Right atrium auricular region (tissue), 2 donors: ENCODE data around the gene STAP2. TPM values are rescaled to one million over a fixed set of nuclear protein-coding genes. Genes with fewer than 3 reads are reported as not detected.

Experiments
- DNase-seq: peaks from one replicate; pipeline ENCODE4 v3.0.0-alpha.2; 2019; ENCODE audit warnings: low spot score
- H3K27ac ChIP-seq, 2 donors: fragments of 200-600 bp; sonication (generic); 1 replicate in 1 of 2; 2 replicates in 1 of 2; pipeline ENCODE4 v1.5.1; 2016 to 2019
- H3K27me3 ChIP-seq, 2 donors: fragments of 200-600 bp; sonication (generic); one replicate each; pipeline versions ENCODE4 v1.5.1 to v1.6.0; 2017 to 2019
- H3K36me3 ChIP-seq: fragments of 200-600 bp; sonication (generic); one replicate; pipeline ENCODE4 v1.5.1; 2016
- H3K4me1 ChIP-seq, 2 donors: fragments of 200-600 bp; sonication (generic); one replicate each; pipeline versions ENCODE4 v1.5.1 to v1.6.0; 2017 to 2019
- H3K4me3 ChIP-seq, 2 donors: fragments of 200-600 bp; sonication (generic); 1 replicate in 1 of 2; 2 replicates in 1 of 2; pipeline ENCODE4 v1.5.1; 2017 to 2019; ENCODE audit warnings: mild to moderate bottlenecking in 1 of 2, moderate library complexity in 1 of 2
- H3K9me3 ChIP-seq, 2 donors: fragments of 200-600 bp; sonication (generic); one replicate each; pipeline ENCODE4 v1.5.1; 2019
- CTCF ChIP-seq, 2 donors: fragments of 200-600 bp; sonication (generic); IDR thresholded peaks; one replicate each; pipeline ENCODE4 v1.5.1; 2019; ENCODE audit warnings: antibody characterized with exemption in 2 of 2
- total RNA-seq, 2 donors: library from RNA; depleted of rRNA; stranded (reverse); fragments of >200 nt; gene quantifications; one replicate each; pipeline ENCODE4 v1.1.0, GENCODE V29; 2016

Gene STAP2
- total RNA-seq, 2 donors from 2014 or later, result 4.8 to 11.8 TPM

GRCh38 chr19:4375164-4376027 lies 36.8 kb upstream of the STAP2 start:
- Histone ChIP-seq H3K4me1 (peaks cover 0 to 100% of the 10 kb centered on the region in 2 donors), H3K4me3 (no peak overlapping the region), H3K27ac (peak overlapping the region; percentile 91 to 95), H3K27me3 (no peaks in the 10 kb centered on the region), H3K36me3 (no peaks in the 10 kb centered on the region), H3K9me3 (no peaks in the 10 kb centered on the region)
- peak; percentile 13 to 41 for TF ChIP-seq CTCF (IDR thresholded peaks at IDR 0.05)
- DNase-seq, result no peak

GRCh38 chr19:4374498-4375163 lies 36.0 kb upstream of the STAP2 start:
- TF ChIP-seq CTCF (IDR thresholded peaks at IDR 0.05), result no peak
- Histone ChIP-seq H3K4me1 (peaks cover 0 to 100% of the 10 kb centered on the region in 2 donors), H3K27me3 (no peaks in the 10 kb centered on the region), H3K9me3 (no peaks in the 10 kb centered on the region), H3K27ac (peak overlapping the region; percentile 91 to 95), H3K4me3 (peak overlapping the region in 1 of 2 donors; percentile 10), H3K36me3 (no peaks in the 10 kb centered on the region)
- peak; percentile 93 for DNase-seq

- Histone ChIP-seq H3K4me3 (peak overlapping the region in 1 of 2 donors; percentile 1), H3K27me3 (no peaks in the 10 kb centered on the region), H3K4me1 (peaks cover 0 to 100% of the 10 kb centered on the region in 2 donors), H3K9me3 (no peaks in the 10 kb centered on the region), H3K36me3 (no peaks in the 10 kb centered on the region), H3K27ac (peak overlapping the region; percentile 91 to 95)
- TF ChIP-seq CTCF (IDR thresholded peaks at IDR 0.05), result no peak
- peak; percentile 87 for DNase-seq
Measured at GRCh38 chr19:4373601-4374497, 35.2 kb upstream of the STAP2 start.

GRCh38 chr19:4373013-4373367 lies 34.4 kb upstream of the STAP2 start:
- Histone ChIP-seq H3K4me3 (no peak overlapping the region), H3K9me3 (no peaks in the 10 kb centered on the region), H3K27ac (peak overlapping the region; percentile 91 to 95), H3K4me1 (peaks cover 0 to 100% of the 10 kb centered on the region in 2 donors), H3K27me3 (no peaks in the 10 kb centered on the region), H3K36me3 (no peaks in the 10 kb centered on the region)
- no peak for TF ChIP-seq CTCF (IDR thresholded peaks at IDR 0.05)
- no peak for DNase-seq

- Histone ChIP-seq H3K9me3 (no peaks in the 10 kb centered on the region), H3K4me1 (peaks cover 0 to 100% of the 10 kb centered on the region in 2 donors), H3K36me3 (no peaks in the 10 kb centered on the region), H3K27me3 (no peaks in the 10 kb centered on the region), H3K4me3 (no peak overlapping the region), H3K27ac (peak overlapping the region; percentile 91 to 95)
- no peak for DNase-seq
- no peak for TF ChIP-seq CTCF (IDR thresholded peaks at IDR 0.05)
Measured at GRCh38 chr19:4372165-4373012, 33.8 kb upstream of the STAP2 start.
